Activated naive CD4-positive, alpha-beta T cell treated with anti-CD3 and anti-CD28 coated beads, Interleukin-2, amount 10 ng/mL, durations not matched to agents 7 days and 5 days (primary cell): ENCODE data around the gene FMN1.

Experiments used
- CTCF ChIA-PET: fragments of 350-600 bp; sonication (Branson Sonifier 250); formaldehyde crosslinking; loops from one replicate; lab custom pipeline; 2021; ENCODE audit warnings: antibody characterized with exemption; lab: Charles Lee
- DNase-seq: peaks from one replicate; pipeline ENCODE4 v3.0.0-alpha.2; 2020
- H3K27ac Mint-ChIP-seq: one replicate; pipeline ENCODE4 v1.8.0; 2021; ENCODE audit warnings: mild to moderate bottlenecking, moderate library complexity, mixed read lengths
- H3K27me3 Mint-ChIP-seq: one replicate; pipeline ENCODE4 v1.8.0; 2021; ENCODE audit warnings: mild to moderate bottlenecking, mixed read lengths
- H3K36me3 Mint-ChIP-seq: one replicate; pipeline ENCODE4 v1.8.0; 2021; ENCODE audit warnings: mixed read lengths
- H3K4me1 Mint-ChIP-seq: one replicate; pipeline ENCODE4 v1.8.0; 2021; ENCODE audit warnings: mixed read lengths
- H3K4me3 Mint-ChIP-seq: one replicate; pipeline ENCODE4 v1.8.0; 2021; ENCODE audit warnings: mild to moderate bottlenecking, moderate library complexity, mixed read lengths
- H3K9me3 Mint-ChIP-seq: one replicate; pipeline ENCODE4 v1.8.0; 2021; ENCODE audit warnings: mixed read lengths

FMN1 gene

DNA sequence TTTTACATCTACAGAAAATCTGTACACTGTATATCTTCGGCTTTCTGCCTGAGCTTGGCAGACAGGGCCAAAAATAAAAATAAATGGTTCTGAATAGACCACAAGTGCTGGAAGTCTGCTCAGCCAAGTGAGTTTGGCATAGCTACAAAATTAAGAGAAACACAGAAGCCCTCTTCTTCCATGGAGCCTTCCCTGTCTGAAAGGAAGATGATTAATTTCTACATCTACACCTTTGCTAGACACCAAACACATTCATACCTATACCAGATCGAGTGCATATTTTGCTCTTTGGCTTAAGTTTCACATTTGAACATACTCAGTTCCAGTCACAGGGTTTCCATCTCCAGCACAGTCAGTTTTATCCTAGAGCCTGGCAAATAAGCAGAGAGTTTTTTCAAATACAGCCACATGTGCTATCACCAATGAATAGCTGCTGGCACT lies 252.1 kb downstream of the FMN1 start:
- H3K4me1 Mint-ChIP-seq, result no peaks in the 10 kb centered on the region
- no peaks in the 10 kb centered on the region for H3K9me3 Mint-ChIP-seq
- CTCF ChIA-PET, result interaction anchor here (1.7 kb wide), 1 partner anchor 11 kb away, joined by 3 read pairs; no protein-coding TSS in a partner anchor
- no peaks in the 10 kb centered on the region for H3K36me3 Mint-ChIP-seq
- H3K27ac Mint-ChIP-seq, result no peak overlapping the region
- H3K27me3 Mint-ChIP-seq, result no peaks in the 10 kb centered on the region
- no peak for DNase-seq
- H3K4me3 Mint-ChIP-seq, result no peak overlapping the region

DNA sequence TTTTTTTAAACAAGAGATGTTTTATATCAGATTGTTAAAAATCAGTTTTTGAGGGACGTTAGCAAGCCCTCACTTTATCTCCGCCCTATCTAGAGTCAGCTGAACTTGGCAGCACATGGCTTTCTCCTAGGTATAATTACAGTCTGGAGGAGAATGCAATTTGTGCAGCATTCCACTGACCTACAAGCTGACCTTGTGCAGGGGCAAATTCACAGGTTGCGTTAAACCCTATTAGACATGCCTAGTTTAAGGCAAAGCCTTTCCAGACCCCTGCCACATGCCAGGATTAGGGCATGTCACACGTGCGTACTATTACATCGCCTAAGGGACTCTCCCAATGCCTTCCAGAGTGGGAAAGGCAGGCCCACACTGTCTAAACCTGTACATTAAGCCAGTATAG lies 252.7 kb downstream of the FMN1 start:
- no peaks in the 10 kb centered on the region for H3K4me1 Mint-ChIP-seq
- H3K36me3 Mint-ChIP-seq, result no peaks in the 10 kb centered on the region
- no peak overlapping the region for H3K27ac Mint-ChIP-seq
- no peak for DNase-seq
- H3K9me3 Mint-ChIP-seq, result no peaks in the 10 kb centered on the region
- CTCF ChIA-PET, result interaction anchor here (1.7 kb wide), 1 partner anchor 12 kb away, joined by 3 read pairs; no protein-coding TSS in a partner anchor
- H3K4me3 Mint-ChIP-seq, result no peak overlapping the region
- peaks cover under 1% of the 10 kb centered on the region for H3K27me3 Mint-ChIP-seq

- H3K4me1 Mint-ChIP-seq, result no peaks in the 10 kb centered on the region
- CTCF ChIA-PET, result interaction anchor here (1.5 kb wide), 1 partner anchor 91 kb away, joined by 4 read pairs; no protein-coding TSS in a partner anchor
- peaks cover 6% of the 10 kb centered on the region for H3K27me3 Mint-ChIP-seq
- H3K27ac Mint-ChIP-seq, result no peak overlapping the region
- no peaks in the 10 kb centered on the region for H3K36me3 Mint-ChIP-seq
- H3K4me3 Mint-ChIP-seq, result no peak overlapping the region
- no peak for DNase-seq
- H3K9me3 Mint-ChIP-seq, result no peaks in the 10 kb centered on the region
Measured at GRCh38 chr15:32936976-32937375, 257.5 kb downstream of the FMN1 start.

GRCh38 chr15:32936283-32936918 lies 258.1 kb downstream of the FMN1 start:
- H3K4me3 Mint-ChIP-seq, result no peak overlapping the region
- no peaks in the 10 kb centered on the region for H3K4me1 Mint-ChIP-seq
- H3K9me3 Mint-ChIP-seq, result no peaks in the 10 kb centered on the region
- CTCF ChIA-PET, result interaction anchor here (1.2 to 1.5 kb wide), 2 partner anchors 91 to 285 kb away, joined by 4 read pairs; no protein-coding TSS in a partner anchor
- DNase-seq, result no peak
- no peak overlapping the region for H3K27ac Mint-ChIP-seq
- no peaks in the 10 kb centered on the region for H3K36me3 Mint-ChIP-seq
- peaks cover 6% of the 10 kb centered on the region for H3K27me3 Mint-ChIP-seq

GRCh38 chr15:32935139-32935538 lies 259.4 kb downstream of the FMN1 start:
- Mint-ChIP-seq H3K27ac (no peak overlapping the region), H3K4me1 (no peaks in the 10 kb centered on the region), H3K36me3 (no peaks in the 10 kb centered on the region), H3K27me3 (peaks cover 6% of the 10 kb centered on the region), H3K4me3 (no peak overlapping the region), H3K9me3 (no peaks in the 10 kb centered on the region)
- CTCF ChIA-PET, result no interaction called here
- DNase-seq, result no peak

- no peaks in the 10 kb centered on the region for H3K4me1 Mint-ChIP-seq
- H3K4me3 Mint-ChIP-seq, result no peak overlapping the region
- peaks cover 6% of the 10 kb centered on the region for H3K27me3 Mint-ChIP-seq
- CTCF ChIA-PET, result no interaction called here
- no peak for DNase-seq
- no peak overlapping the region for H3K27ac Mint-ChIP-seq
- H3K9me3 Mint-ChIP-seq, result no peaks in the 10 kb centered on the region
- H3K36me3 Mint-ChIP-seq, result no peaks in the 10 kb centered on the region
Measured at GRCh38 chr15:32933236-32933635, 261.3 kb downstream of the FMN1 start.

- DNase-seq, result no peak
- Mint-ChIP-seq H3K27me3 (no peaks in the 10 kb centered on the region), H3K9me3 (no peaks in the 10 kb centered on the region), H3K36me3 (no peaks in the 10 kb centered on the region), H3K4me3 (no peak overlapping the region), H3K27ac (no peak overlapping the region), H3K4me1 (no peaks in the 10 kb centered on the region)
- CTCF ChIA-PET, result no interaction called here
Measured at GRCh38 chr15:32928876-32929275, 265.6 kb downstream of the FMN1 start.

- DNase-seq, result no peak
- Mint-ChIP-seq H3K27me3 (no peaks in the 10 kb centered on the region), H3K4me1 (no peaks in the 10 kb centered on the region), H3K27ac (no peak overlapping the region), H3K36me3 (no peaks in the 10 kb centered on the region), H3K9me3 (no peaks in the 10 kb centered on the region), H3K4me3 (no peak overlapping the region)
- CTCF ChIA-PET, result no interaction called here
Measured at GRCh38 chr15:32927124-32927523, 267.4 kb downstream of the FMN1 start.

DNA sequence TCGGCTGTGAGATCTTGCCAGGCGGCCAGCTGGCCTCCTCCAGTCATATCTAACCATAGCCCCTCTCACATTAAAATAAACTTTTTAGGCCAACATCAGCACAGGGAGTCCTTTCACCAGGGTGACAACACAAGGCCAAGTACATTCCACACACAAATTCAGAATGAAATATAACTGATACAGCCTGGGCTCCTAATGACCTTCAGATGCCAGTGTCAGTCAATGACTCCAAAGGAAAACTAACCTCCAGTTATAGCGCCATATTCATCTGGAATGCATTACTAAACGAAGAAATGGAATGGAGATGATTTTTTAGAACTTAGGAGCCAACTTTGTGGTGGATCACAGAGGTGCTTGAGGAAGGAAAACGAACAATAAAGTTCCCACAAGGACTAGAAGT lies 271.3 kb downstream of the FMN1 start:
- Mint-ChIP-seq H3K36me3 (no peaks in the 10 kb centered on the region), H3K27me3 (no peaks in the 10 kb centered on the region), H3K4me3 (no peak overlapping the region), H3K4me1 (no peaks in the 10 kb centered on the region), H3K27ac (no peak overlapping the region), H3K9me3 (no peaks in the 10 kb centered on the region)
- CTCF ChIA-PET, result no interaction called here
- no peak for DNase-seq

- Mint-ChIP-seq H3K27ac (no peak overlapping the region), H3K9me3 (no peaks in the 10 kb centered on the region), H3K27me3 (no peaks in the 10 kb centered on the region), H3K4me1 (no peaks in the 10 kb centered on the region), H3K4me3 (no peak overlapping the region), H3K36me3 (no peaks in the 10 kb centered on the region)
- CTCF ChIA-PET, result no interaction called here
- DNase-seq, result no peak
Measured at GRCh38 chr15:32922541-32922940, 272.0 kb downstream of the FMN1 start.

DNA sequence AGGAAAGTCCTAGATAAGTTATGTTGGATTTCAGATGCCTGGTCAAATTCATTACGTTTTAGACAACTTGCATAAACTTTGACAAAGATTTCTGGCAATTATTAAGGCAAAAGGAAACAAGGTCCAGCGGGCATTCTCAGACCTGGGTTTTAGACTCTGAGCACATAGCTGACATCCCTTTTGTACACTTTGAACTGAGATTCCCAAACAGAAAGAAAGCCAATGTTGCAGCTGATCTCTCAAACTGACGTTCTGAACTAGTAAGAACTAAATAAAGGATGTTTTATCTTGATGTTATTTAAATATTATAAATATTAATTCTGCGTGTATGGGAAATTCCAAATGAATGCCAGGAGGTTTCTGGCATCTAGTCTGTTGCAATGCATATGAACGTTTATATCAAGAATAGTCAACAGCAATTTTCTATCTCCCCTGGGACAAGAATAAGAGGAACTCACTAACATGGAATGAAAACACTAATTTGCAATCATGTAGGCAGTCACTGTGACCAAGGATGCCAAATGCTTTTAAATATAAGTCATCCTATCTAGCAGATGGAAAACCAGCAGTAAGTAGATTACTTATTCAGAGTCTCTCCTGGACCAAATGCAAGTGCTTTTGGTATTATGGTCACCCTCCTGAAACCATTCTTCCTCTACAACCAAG lies 274.6 kb downstream of the FMN1 start:
- H3K27ac Mint-ChIP-seq, result no peak overlapping the region
- no peaks in the 10 kb centered on the region for H3K27me3 Mint-ChIP-seq
- CTCF ChIA-PET, result no interaction called here
- H3K36me3 Mint-ChIP-seq, result no peaks in the 10 kb centered on the region
- no peak overlapping the region for H3K4me3 Mint-ChIP-seq
- H3K9me3 Mint-ChIP-seq, result no peaks in the 10 kb centered on the region
- H3K4me1 Mint-ChIP-seq, result no peaks in the 10 kb centered on the region
- DNase-seq, result no peak

DNA sequence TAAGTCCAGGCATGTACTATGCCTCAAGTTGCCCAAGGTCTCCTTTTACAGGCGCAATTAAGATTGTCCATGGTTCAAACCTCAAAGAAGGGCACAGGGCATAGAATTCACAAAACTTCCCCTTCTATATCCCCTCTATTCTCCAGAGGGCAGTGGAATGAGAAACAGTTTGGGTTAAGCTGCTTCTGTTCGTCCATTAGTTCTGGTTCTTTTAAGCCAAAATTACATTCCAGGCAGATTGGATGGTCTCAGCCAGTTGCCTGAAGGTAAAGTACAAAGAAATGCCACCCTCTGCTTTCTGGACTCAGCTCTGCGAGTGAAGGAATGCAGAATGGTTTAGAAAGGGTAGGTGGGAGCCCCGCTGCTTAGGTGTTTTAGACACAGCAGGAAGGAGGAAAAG lies 276.0 kb downstream of the FMN1 start:
- Mint-ChIP-seq H3K27me3 (no peaks in the 10 kb centered on the region), H3K36me3 (no peaks in the 10 kb centered on the region), H3K9me3 (no peaks in the 10 kb centered on the region), H3K4me3 (no peak overlapping the region), H3K4me1 (no peaks in the 10 kb centered on the region), H3K27ac (no peak overlapping the region)
- CTCF ChIA-PET, result no interaction called here
- DNase-seq, result no peak

GRCh38 chr15:32910839-32911238 lies 283.7 kb downstream of the FMN1 start:
- no peak overlapping the region for H3K27ac Mint-ChIP-seq
- no peaks in the 10 kb centered on the region for H3K9me3 Mint-ChIP-seq
- H3K36me3 Mint-ChIP-seq, result no peaks in the 10 kb centered on the region
- H3K4me1 Mint-ChIP-seq, result no peaks in the 10 kb centered on the region
- H3K27me3 Mint-ChIP-seq, result no peaks in the 10 kb centered on the region
- DNase-seq, result no peak
- CTCF ChIA-PET, result no interaction called here
- no peak overlapping the region for H3K4me3 Mint-ChIP-seq

DNA sequence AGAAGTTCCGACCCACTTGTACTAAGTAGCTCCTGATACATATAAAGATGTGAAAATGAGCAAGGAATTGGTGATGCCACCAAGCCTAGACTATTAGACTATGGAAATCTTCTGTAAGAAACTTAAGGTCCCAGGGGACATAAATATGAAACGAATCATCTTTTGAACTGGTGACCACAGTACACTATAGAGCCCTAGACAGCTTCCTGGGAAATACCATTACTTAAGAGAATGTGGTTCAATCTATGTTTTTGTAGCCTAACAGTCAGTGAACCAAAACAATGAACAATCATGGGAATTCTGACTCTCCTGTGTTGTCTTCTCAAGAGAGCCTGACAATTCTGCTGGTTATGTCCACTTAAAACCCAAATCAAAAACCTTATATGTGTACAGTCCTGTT lies 285.1 kb downstream of the FMN1 start:
- CTCF ChIA-PET, result no interaction called here
- no peak overlapping the region for H3K27ac Mint-ChIP-seq
- no peaks in the 10 kb centered on the region for H3K9me3 Mint-ChIP-seq
- no peaks in the 10 kb centered on the region for H3K36me3 Mint-ChIP-seq
- DNase-seq, result no peak
- H3K4me1 Mint-ChIP-seq, result no peaks in the 10 kb centered on the region
- H3K27me3 Mint-ChIP-seq, result no peaks in the 10 kb centered on the region
- H3K4me3 Mint-ChIP-seq, result no peak overlapping the region

GRCh38 chr15:32908872-32909271 lies 285.6 kb downstream of the FMN1 start:
- no peak overlapping the region for H3K27ac Mint-ChIP-seq
- DNase-seq, result no peak
- CTCF ChIA-PET, result no interaction called here
- no peaks in the 10 kb centered on the region for H3K36me3 Mint-ChIP-seq
- H3K4me1 Mint-ChIP-seq, result no peaks in the 10 kb centered on the region
- no peaks in the 10 kb centered on the region for H3K27me3 Mint-ChIP-seq
- no peaks in the 10 kb centered on the region for H3K9me3 Mint-ChIP-seq
- H3K4me3 Mint-ChIP-seq, result no peak overlapping the region
